GM12878 (cell line): Measurements from ENCODE around the gene PON1.

ENCODE experiments used
- BRCA1 ChIP-seq: IDR thresholded peaks from 2 replicates; pipeline ENCODE4 v1.6.1; 2011; ENCODE audit warnings: low read depth, low read length, improper control_type of control experiment
- CREB1 ChIP-seq: IDR thresholded peaks from 2 replicates; pipeline ENCODE4 v1.6.1; 2012; ENCODE audit warnings: low read depth, mild to moderate bottlenecking, inconsistent platforms
- CTCF ChIP-seq, 3 experiments: IDR thresholded peaks in 2 of 3; conservative IDR thresholded peaks in 1 of 3; 2 replicates each; pipeline ENCODE4 v1.5.1; 2011; ENCODE audit warnings: low read depth in 3 of 3, low read length in 3 of 3, mild to moderate bottlenecking in 3 of 3, control low read depth in 2 of 3, moderate library complexity in 2 of 3, inconsistent platforms in 1 of 3, mixed read lengths in 1 of 3; ENCODE audit not compliant: control insufficient read depth in 2 of 3, insufficient read depth in 1 of 3; ENCODE audit errors: extremely low read depth in 1 of 3
- EZH2 ChIP-seq: IDR thresholded peaks from 2 replicates; pipeline ENCODE4 v1.6.1; 2012; ENCODE audit warnings: low read depth, mild to moderate bottlenecking, control low read depth, inconsistent platforms, low read length, borderline replicate concordance; ENCODE audit not compliant: control insufficient read depth
- HDAC6 ChIP-seq: fragments of 200-600 bp; sonication (generic); IDR thresholded peaks from one replicate; pipeline ENCODE4 v1.8.0; 2017; ENCODE audit warnings: antibody characterized with exemption; ENCODE audit not compliant: unreplicated experiment
- KDM1A ChIP-seq: fragments of 200-600 bp; sonication (generic); IDR thresholded peaks from 2 replicates; pipeline ENCODE4 v1.6.1; 2016; ENCODE audit warnings: borderline replicate concordance
- NR2C2 ChIP-seq: IDR thresholded peaks from 2 replicates; pipeline ENCODE4 v1.6.1; 2011; ENCODE audit warnings: borderline replicate concordance, low read depth; ENCODE audit not compliant: control insufficient read depth, insufficient read length
- POLR2AphosphoS5 ChIP-seq: IDR thresholded peaks from 2 replicates; pipeline ENCODE4 v1.6.1; 2011; ENCODE audit warnings: mild to moderate bottlenecking, low read length, inconsistent platforms
- TF ChIP-seq, protein P1 (sequence below): IDR thresholded peaks from 2 replicates; pipeline ENCODE4 v1.6.1; 2011; ENCODE audit warnings: low read depth, low read length, improper control_type of control experiment, borderline replicate concordance
- TF ChIP-seq, protein P2 (sequence below): fragments of 450-650 bp; IDR thresholded peaks from 2 replicates; pipeline ENCODE4 v1.6.1; 2017; ENCODE audit warnings: mild to moderate bottlenecking

- TF ChIP-seq CTCF (IDR thresholded peaks at IDR 0.05 in 2 of 3, conservative IDR thresholded peaks at IDR 0.05 in 1 of 3; ENCODE audit: control insufficient read depth in 2 of 3, extremely low read depth in 1 of 3, insufficient read depth in 1 of 3, low read depth in 3 of 3, low read length in 3 of 3) (no peak), BRCA1 (no peak), NR2C2 (no peak), POLR2AphosphoS5 (no peak), EZH2 (no peak), HDAC6 (no peak), CREB1 (no peak), KDM1A (no peak)
- TF ChIP-seq, protein P1, sequence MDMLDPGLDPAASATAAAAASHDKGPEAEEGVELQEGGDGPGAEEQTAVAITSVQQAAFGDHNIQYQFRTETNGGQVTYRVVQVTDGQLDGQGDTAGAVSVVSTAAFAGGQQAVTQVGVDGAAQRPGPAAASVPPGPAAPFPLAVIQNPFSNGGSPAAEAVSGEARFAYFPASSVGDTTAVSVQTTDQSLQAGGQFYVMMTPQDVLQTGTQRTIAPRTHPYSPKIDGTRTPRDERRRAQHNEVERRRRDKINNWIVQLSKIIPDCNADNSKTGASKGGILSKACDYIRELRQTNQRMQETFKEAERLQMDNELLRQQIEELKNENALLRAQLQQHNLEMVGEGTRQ: no peak
- TF ChIP-seq, protein P2, sequence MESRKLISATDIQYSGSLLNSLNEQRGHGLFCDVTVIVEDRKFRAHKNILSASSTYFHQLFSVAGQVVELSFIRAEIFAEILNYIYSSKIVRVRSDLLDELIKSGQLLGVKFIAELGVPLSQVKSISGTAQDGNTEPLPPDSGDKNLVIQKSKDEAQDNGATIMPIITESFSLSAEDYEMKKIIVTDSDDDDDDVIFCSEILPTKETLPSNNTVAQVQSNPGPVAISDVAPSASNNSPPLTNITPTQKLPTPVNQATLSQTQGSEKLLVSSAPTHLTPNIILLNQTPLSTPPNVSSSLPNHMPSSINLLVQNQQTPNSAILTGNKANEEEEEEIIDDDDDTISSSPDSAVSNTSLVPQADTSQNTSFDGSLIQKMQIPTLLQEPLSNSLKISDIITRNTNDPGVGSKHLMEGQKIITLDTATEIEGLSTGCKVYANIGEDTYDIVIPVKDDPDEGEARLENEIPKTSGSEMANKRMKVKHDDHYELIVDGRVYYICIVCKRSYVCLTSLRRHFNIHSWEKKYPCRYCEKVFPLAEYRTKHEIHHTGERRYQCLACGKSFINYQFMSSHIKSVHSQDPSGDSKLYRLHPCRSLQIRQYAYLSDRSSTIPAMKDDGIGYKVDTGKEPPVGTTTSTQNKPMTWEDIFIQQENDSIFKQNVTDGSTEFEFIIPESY: no peak
Observed at GRCh38 chr7:95298091-95298490, 26.2 kb downstream of the PON1 start.
